Retina (tissue), 1 donor: ENCODE results near the gene ZNF12.
"Not testable (repeated sequence)": the region's sequence is repeated elsewhere in the genome, so short reads cannot be mapped to it uniquely, and the experiment has no call there.

ENCODE experiments used
- DNase-seq: peaks from one replicate; pipeline ENCODE4 v3.0.0-alpha.2; 2016

The ZNF12 gene

DNA sequence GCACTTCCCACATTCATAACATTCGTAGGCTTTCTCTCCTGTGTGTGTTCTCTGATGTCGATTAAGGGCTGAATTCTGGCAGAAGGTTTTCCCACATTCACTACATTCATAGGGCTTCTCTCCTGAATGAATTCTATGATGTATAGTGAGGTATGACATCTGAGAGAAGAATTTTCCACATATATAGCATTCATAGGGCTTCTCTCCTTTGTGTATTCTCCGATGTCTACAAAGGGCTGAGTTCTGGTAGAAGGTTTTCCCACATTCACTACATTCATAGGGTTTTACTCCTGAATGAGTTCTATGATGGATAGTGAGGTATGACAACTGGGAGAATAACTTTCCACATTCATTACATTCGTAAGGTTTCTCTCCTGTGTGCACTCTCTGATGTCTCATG is 15.6 kb downstream of the ZNF12 start:
- DNase-seq = no peak

- no peak for DNase-seq
Observed at GRCh38 chr7:6680146-6680545, 26.6 kb downstream of the ZNF12 start.

GRCh38 chr7:6675807-6676405 is 30.8 kb downstream of the ZNF12 start:
- DNase-seq = no peak

DNA sequence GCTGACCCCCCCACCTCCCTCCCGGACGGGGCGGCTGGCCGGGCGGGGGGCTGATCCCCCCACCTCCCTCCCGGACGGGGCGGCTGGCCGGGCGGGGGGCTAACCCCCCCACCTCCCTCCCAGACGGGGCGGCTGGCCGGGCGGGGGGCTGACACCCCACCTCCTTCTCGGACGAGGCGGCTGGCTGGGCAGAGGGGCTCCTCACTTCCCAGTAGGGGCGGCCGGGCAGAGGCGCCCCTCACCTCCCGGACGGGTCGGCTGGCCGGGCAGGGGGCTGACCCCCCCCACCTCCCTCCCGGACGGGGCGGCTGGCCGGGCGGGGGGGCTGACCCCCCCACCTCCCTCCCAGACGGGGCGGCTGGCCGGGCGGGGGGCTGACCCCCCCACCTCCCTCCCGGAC is 35.9 kb downstream of the ZNF12 start:
- DNase-seq = not testable (repeated sequence)

DNA sequence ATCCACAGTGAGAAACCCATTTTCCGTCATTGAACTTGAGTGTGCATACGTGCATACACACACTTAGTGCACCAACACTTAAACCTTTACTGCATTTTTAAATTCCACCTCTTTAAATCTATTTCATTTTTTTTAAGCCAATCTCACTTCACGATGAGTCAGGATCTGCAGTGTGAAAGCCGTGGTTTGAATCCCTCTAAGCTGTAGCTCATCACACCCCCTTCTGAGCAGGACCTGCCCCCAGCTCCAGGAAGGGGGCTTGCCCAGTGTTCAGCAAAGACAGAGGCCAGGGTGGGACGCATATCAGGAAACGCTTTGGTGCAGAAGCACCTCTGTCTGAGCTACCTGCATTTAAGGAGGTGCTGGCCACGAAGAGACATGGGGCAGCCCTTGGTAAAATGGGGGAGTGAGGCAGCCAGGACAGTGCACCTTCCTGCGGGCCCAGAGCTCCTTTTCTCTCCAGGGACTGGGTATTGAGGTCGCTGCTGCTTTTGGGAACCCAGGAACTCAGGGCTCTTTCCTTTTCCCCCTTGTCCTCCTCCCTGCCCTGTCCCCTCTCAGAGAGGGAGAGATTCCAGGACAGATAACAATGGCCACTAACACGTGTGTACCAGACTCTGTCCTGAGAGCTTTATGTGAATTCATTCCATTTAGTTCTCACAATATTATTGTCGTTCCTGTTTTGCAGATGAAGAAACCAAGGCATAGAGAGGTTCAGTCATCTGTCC is 48.0 kb downstream of the ZNF12 start:
- no peak for DNase-seq

DNA sequence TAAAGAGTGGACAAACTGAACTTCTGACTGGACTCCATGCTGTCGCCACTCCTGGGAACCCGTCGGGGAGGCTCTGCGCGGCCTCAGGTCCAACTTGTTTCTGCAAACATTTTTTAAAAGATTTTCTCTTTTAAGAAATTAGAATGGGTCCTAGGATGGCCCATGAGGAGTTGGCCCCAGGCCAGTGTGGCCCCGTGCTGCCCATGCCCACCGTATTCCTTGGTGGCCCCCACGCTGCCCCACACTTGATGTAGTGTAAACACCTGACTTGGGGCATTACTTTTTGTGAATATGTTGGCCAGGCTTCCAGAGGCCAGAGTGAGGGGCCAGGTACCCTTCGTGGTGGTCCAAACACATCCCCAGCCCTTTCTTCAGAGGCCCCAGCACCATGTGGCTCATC is 50.3 kb downstream of the ZNF12 start:
- DNase-seq = no peak

GRCh38 chr7:6655636-6656385 is 50.9 kb downstream of the ZNF12 start:
- no peak for DNase-seq

DNA sequence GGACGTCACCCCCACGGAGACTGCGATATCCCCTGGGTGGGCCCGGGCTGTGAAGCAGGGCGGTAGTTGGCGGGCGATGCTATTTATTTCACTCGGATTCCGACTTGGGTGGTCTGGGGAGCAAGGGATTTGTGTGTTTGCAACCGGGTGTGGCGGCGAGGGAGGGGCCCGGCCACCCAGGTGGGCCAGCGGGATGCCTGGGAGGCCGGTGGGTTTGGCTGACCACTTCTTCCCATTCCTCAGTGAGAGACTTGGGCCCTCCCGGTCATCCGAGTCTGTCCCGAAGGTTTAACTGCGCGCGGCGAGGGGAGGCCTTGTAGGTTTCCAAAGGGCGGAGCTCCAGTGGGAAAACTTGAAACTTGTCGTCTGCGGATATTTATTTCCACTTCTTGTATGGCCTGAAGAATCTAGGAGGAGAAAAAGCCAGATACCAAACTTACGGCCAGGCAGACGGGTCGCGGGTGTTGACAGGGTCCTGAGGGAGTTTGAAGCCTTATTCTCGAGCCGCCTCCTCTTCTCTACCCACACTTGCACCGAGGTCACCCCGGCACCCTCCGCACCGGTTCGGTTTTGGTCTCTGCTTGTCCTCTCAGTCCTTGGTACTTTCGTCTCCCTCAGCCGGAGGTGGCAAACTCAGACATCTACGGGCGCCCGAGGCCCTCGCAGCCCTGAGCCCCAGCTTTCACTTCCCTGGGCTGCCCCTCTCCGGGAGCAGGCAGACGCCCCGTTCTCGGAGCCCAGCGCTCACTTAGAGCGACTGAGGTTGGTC is 51.7 kb downstream of the ZNF12 start:
- DNase-seq = no peak

- no peak for DNase-seq
Observed at GRCh38 chr7:6654113-6654841, 52.5 kb downstream of the ZNF12 start.

DNA sequence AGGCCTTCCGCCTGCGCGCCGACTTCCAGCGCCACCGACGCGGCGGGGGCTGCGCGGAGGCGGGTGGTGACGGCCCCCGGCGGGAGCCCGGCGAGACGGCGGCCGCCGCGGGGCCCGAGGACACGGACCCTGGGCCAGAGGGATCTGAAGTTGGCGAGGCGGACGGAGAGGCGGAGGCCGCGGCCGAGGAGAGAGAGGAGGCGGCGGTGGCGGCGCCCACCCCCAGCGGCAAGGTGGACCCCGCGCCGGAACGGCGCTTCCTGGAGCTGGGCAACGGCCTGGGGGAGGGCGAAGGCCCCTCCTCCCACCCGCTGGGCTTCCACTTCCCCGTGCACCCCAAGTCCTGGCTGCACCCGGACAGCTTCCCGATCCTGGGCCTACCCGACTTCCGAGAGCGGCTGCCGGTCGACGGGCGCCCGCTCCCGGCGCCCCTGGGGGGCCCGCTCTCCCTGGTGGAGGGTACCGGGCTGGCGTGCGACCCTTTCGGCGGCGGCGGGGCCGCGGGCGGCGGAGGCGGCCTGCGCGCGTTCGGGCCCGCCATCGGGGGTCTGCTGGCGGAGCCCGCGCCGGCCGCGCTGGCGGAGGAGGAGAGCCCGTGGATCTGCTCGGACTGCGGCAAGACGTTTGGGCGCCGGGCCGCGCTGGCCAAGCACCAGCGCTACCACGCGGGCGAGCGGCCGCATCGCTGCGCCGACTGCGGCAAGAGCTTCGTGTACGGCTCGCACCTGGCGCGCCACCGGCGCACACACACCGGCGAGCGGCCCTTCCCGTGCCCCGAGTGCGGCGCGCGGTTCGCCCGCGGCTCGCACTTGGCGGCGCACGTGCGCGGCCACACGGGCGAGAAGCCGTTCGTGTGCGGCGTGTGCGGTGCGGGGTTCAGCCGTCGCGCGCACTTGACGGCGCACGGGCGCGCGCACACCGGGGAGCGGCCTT is 53.4 kb downstream of the ZNF12 start:
- DNase-seq = no peak

DNA sequence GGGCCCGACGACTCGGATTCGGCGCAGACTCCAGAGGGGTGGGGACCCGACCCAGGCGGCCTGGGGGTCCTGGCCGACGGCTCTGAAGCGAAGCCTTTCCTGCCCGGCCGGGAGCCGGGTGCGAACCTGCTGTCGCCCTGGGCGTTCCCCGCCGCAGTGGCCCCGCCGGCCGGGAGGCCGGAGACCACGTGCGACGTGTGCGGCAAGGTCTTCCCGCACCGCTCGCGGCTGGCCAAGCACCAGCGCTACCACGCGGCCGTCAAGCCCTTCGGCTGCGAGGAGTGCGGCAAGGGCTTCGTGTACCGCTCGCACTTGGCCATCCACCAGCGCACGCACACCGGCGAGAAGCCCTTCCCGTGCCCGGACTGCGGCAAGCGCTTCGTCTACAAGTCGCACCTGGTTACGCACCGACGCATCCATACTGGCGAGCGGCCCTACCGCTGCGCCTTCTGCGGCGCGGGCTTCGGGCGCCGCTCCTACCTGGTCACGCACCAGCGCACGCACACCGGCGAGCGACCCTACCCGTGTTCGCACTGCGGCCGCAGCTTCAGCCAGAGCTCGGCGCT is 54.2 kb downstream of the ZNF12 start:
- DNase-seq = no peak

DNA sequence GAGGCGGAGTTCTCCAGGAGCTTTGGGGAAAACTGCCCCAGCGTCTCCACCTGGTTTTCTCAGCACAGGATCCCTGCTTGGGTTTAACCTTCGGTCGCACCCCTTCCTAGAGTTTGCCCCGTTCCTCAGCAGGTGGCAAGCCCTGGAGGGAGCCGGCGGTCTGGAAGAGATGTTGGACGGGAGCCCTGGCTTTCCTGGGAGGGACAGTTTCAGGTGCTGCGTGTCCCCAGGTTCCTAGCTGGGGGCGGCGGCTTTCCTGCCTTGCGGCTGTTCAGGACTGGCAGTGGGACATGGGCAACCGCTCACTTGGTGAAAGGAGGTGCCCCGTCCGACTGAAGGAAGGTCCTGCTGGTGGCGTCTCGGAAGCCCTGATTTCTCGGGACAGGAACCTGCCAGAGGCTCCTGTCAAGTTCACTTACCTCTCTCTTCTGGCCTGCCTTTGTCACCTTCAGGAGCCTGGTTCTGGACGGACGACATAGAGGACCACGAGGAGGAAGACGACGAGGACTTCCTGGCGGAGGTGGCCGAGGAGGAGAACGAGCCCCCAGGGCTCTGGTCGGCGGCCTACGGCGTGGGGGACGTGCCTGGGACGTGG is 54.8 kb downstream of the ZNF12 start:
- DNase-seq = no peak

- DNase-seq = no peak
Observed at GRCh38 chr7:6650521-6651011, 56.2 kb downstream of the ZNF12 start.

DNA sequence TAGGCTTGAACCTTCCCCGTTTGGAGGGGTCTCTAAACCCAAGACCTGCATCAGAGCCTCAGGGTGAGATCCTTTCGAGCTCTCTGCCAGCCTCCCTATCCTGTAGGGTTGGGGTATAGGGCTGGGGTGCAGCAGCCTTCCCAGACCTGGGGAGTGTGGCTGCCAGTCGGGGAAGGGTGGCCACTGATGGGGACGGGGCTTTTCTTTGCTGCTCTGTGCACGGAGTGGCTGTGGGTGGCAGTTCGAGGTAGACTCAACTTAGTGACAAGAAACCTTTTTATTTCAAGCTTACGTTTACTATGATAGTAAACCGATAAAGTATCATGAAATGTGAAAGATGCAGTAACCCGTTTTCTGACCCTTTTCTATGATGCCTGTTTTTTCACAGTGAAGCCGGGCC is 56.7 kb downstream of the ZNF12 start:
- no peak for DNase-seq

- no peak for DNase-seq
Observed at GRCh38 chr7:6649241-6649961, 57.3 kb downstream of the ZNF12 start.

GRCh38 chr7:6648815-6649104 is 58.0 kb downstream of the ZNF12 start:
- DNase-seq = no peak

- no peak for DNase-seq
Observed at GRCh38 chr7:6648066-6648814, 58.5 kb downstream of the ZNF12 start.

- DNase-seq = no peak
Observed at GRCh38 chr7:6647541-6647940, 59.2 kb downstream of the ZNF12 start.

DNA sequence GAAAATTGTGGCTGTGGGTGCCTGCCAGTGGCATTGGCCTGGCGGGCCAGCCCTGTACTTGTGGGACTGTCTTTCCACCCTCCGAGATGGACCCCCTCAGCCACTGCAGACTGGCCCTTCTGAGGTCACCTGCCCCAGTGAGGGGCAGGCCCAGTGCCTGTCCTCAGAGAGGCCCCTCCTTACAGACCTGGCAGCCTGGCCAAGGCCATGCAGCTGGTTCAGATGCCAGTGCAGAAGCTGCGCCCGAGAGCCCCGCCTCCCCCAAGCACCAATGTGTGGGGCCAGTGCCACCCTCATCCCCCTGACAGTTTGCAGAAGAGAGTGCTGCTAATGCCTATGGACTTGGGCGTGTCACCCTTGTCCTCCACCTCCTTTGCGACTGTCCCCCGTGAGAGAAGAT is 59.7 kb downstream of the ZNF12 start:
- DNase-seq = no peak
